ENCODE data around the gene CAMK2B.

CAMK2B gene

DNA sequence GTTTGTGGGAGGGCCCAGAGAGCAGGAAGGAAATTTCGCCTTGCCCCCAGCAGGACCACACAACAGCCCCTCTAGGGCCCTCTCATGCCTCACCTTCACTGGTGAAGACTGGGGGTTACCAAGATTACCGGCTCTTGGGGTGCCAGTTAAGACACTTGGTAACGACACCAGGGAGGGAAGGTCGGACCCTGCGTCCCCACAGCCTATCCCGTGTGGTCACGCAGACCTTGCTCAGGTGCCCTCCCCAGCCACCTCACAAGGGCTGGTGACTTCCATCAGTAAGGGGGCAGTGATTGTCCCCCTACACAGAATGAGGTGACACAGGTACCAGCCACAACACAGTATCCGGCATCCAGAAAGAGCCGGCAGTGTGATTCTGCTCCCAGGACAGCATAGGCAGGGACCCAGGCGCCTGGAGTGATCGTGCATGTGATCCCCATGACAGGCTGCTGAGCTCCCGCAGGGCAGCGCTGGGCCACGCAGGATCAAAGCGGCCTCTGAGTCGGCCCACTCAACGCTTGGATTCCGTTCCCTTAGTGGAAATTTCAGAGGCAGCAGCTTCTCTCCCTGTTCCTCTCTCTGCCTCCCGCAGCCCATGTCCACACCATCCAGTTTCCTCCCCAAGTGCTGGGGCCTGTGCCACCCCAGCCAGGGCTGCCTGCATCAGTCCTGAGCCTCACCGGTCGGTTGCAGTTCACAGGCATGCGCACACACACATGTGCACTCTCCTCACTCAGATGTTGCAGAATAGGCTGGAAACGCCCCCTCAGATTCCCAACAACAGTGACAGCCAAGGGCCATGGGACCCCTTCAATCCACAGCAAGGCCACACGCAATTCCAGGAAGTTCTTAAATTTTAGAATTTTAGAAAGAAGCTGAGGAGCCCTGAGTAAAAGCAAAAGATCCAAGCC, 35.8 kb downstream of the CAMK2B start:
- Histone ChIP-seq H3K36me3 (ENCODE audit: insufficient read depth, low read length) (no peaks in the 10 kb centered on the region), H3K4me3 (ENCODE audit: low read depth in 1 of 2, low read length in 2 of 2) (no peak overlapping the region), H3K4me1 (ENCODE audit: insufficient read depth, low read length) (no peaks in the 10 kb centered on the region), H3K9ac (ENCODE audit: low read length) (no peak overlapping the region), H3K27me3 (ENCODE audit: control insufficient read depth in 1 of 2, insufficient read depth in 2 of 2, low read length in 2 of 2) (peaks cover 11 to 15% of the 10 kb centered on the region in 2 donors), H3K27ac (ENCODE audit: low read depth, low read length) (no peak overlapping the region), H3K9me3 (ENCODE audit: low read length) (no peaks in the 10 kb centered on the region)

GRCh38 chr7:44288811-44289340, 36.5 kb downstream of the CAMK2B start:
- H3K36me3 ChIP-seq (ENCODE audit: insufficient read depth, low read length) = no peaks in the 10 kb centered on the region
- peaks cover 11 to 15% of the 10 kb centered on the region in 2 donors for H3K27me3 ChIP-seq (ENCODE audit: control insufficient read depth in 1 of 2, insufficient read depth in 2 of 2, low read length in 2 of 2)
- no peak overlapping the region for H3K4me3 ChIP-seq (ENCODE audit: low read depth in 1 of 2, low read length in 2 of 2)
- no peak overlapping the region for H3K9ac ChIP-seq (ENCODE audit: low read length)
- no peaks in the 10 kb centered on the region for H3K9me3 ChIP-seq (ENCODE audit: low read length)
- H3K27ac ChIP-seq (ENCODE audit: low read depth, low read length) = no peak overlapping the region
- H3K4me1 ChIP-seq (ENCODE audit: insufficient read depth, low read length) = no peaks in the 10 kb centered on the region

DNA sequence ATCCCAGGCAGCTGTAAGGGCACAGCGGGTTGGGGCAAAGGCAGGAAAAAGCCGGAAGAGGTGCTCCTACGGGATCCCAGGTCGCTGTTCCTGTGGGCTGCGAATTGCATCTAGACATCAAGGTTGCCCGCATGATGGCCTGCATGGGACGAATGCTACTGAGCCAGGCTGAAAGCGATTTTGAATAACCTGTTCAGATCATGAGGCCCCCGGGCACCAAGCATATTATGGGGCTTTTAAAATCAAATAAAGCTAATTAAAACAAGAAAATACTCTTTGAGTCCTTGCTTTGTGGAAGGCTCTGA, 37.1 kb downstream of the CAMK2B start:
- H3K4me1 ChIP-seq (ENCODE audit: insufficient read depth, low read length) = no peaks in the 10 kb centered on the region
- no peak overlapping the region for H3K9ac ChIP-seq (ENCODE audit: low read length)
- no peak overlapping the region for H3K27ac ChIP-seq (ENCODE audit: low read depth, low read length)
- no peak overlapping the region for H3K4me3 ChIP-seq (ENCODE audit: low read depth in 1 of 2, low read length in 2 of 2)
- no peaks in the 10 kb centered on the region for H3K9me3 ChIP-seq (ENCODE audit: low read length)
- peaks cover 11 to 15% of the 10 kb centered on the region in 2 donors for H3K27me3 ChIP-seq (ENCODE audit: control insufficient read depth in 1 of 2, insufficient read depth in 2 of 2, low read length in 2 of 2)
- H3K36me3 ChIP-seq (ENCODE audit: insufficient read depth, low read length) = no peaks in the 10 kb centered on the region

DNA sequence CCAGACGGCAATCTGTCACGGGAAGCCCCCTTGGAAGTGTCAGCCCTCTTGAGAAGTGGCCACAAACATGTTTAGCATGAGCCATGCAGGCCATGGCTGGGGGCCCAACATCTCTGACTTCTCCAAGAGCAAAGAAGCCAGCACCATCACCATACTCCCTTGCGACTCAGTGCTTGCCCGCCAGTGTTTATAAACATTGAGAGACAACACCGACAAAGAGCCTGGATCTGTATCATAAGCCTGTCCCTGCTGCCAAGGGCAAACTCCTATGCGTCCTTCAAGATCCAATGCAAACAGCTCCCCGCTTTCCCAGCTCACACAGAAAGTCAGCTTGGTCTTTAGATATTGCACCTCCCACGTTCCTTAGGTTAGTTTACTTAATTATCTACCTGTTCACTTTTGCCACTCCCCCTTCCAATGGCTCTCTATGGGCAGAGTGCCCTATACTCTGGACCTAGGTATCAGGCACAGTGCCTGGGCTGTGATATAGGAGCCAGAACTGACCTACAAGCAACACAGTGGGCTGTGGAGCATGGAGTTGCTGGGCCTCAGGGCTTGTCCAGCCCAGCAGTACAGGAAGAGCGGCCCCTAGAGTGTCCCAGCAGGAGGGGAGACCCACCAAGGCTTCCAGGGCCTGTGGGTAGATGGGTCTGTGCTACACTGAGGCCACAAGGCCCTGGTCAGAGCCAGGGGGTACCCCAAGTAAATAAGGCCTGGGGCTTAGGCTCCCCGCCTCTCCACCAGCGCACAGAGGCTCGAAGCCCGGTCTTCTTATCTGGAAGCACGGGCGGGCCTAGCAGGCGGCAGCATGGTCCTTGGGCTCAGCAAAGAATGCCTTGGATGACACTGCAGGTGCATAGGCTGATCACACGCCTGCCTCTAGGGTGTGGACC, 37.7 kb downstream of the CAMK2B start:
- H3K4me1 ChIP-seq (ENCODE audit: insufficient read depth, low read length) = no peaks in the 10 kb centered on the region
- H3K36me3 ChIP-seq (ENCODE audit: insufficient read depth, low read length) = no peaks in the 10 kb centered on the region
- H3K9ac ChIP-seq (ENCODE audit: low read length) = no peak overlapping the region
- no peak overlapping the region for H3K4me3 ChIP-seq (ENCODE audit: low read depth in 1 of 2, low read length in 2 of 2)
- no peaks in the 10 kb centered on the region for H3K9me3 ChIP-seq (ENCODE audit: low read length)
- no peak overlapping the region for H3K27ac ChIP-seq (ENCODE audit: low read depth, low read length)
- H3K27me3 ChIP-seq (ENCODE audit: control insufficient read depth in 1 of 2, insufficient read depth in 2 of 2, low read length in 2 of 2) = peaks cover 5 to 10% of the 10 kb centered on the region in 2 donors

GRCh38 chr7:44286618-44287487, 38.5 kb downstream of the CAMK2B start:
- Histone ChIP-seq H3K27ac (ENCODE audit: low read depth, low read length) (no peak overlapping the region), H3K4me1 (ENCODE audit: insufficient read depth, low read length) (no peaks in the 10 kb centered on the region), H3K4me3 (ENCODE audit: low read depth in 1 of 2, low read length in 2 of 2) (no peak overlapping the region), H3K9me3 (ENCODE audit: low read length) (no peaks in the 10 kb centered on the region), H3K36me3 (ENCODE audit: insufficient read depth, low read length) (no peaks in the 10 kb centered on the region), H3K27me3 (ENCODE audit: control insufficient read depth in 1 of 2, insufficient read depth in 2 of 2, low read length in 2 of 2) (peaks cover 0 to 6% of the 10 kb centered on the region in 2 donors), H3K9ac (ENCODE audit: low read length) (no peak overlapping the region)

- Histone ChIP-seq H3K9me3 (ENCODE audit: low read length) (no peaks in the 10 kb centered on the region), H3K27me3 (ENCODE audit: control insufficient read depth in 1 of 2, insufficient read depth in 2 of 2, low read length in 2 of 2) (peaks cover 0 to 3% of the 10 kb centered on the region in 2 donors), H3K9ac (ENCODE audit: low read length) (no peak overlapping the region), H3K36me3 (ENCODE audit: insufficient read depth, low read length) (no peaks in the 10 kb centered on the region), H3K27ac (ENCODE audit: low read depth, low read length) (no peak overlapping the region), H3K4me3 (ENCODE audit: low read depth in 1 of 2, low read length in 2 of 2) (no peak overlapping the region), H3K4me1 (ENCODE audit: insufficient read depth, low read length) (no peaks in the 10 kb centered on the region)
Observed at GRCh38 chr7:44286182-44286617, 39.2 kb downstream of the CAMK2B start.

- no peaks in the 10 kb centered on the region for H3K36me3 ChIP-seq (ENCODE audit: insufficient read depth, low read length)
- no peak overlapping the region for H3K27ac ChIP-seq (ENCODE audit: low read depth, low read length)
- H3K9ac ChIP-seq (ENCODE audit: low read length) = no peak overlapping the region
- H3K9me3 ChIP-seq (ENCODE audit: low read length) = no peaks in the 10 kb centered on the region
- H3K27me3 ChIP-seq (ENCODE audit: control insufficient read depth in 1 of 2, insufficient read depth in 2 of 2, low read length in 2 of 2) = no peaks in the 10 kb centered on the region
- no peaks in the 10 kb centered on the region for H3K4me1 ChIP-seq (ENCODE audit: insufficient read depth, low read length)
- no peak overlapping the region for H3K4me3 ChIP-seq (ENCODE audit: low read depth in 1 of 2, low read length in 2 of 2)
Observed at GRCh38 chr7:44285561-44285960, 39.8 kb downstream of the CAMK2B start.

GRCh38 chr7:44284881-44285541, 40.4 kb downstream of the CAMK2B start:
- no peak overlapping the region for H3K9ac ChIP-seq (ENCODE audit: low read length)
- no peaks in the 10 kb centered on the region for H3K27me3 ChIP-seq (ENCODE audit: control insufficient read depth in 1 of 2, insufficient read depth in 2 of 2, low read length in 2 of 2)
- no peaks in the 10 kb centered on the region for H3K4me1 ChIP-seq (ENCODE audit: insufficient read depth, low read length)
- no peak overlapping the region for H3K27ac ChIP-seq (ENCODE audit: low read depth, low read length)
- H3K36me3 ChIP-seq (ENCODE audit: insufficient read depth, low read length) = no peaks in the 10 kb centered on the region
- no peaks in the 10 kb centered on the region for H3K9me3 ChIP-seq (ENCODE audit: low read length)
- no peak overlapping the region for H3K4me3 ChIP-seq (ENCODE audit: low read depth in 1 of 2, low read length in 2 of 2)

GRCh38 chr7:44284216-44284615, 41.2 kb downstream of the CAMK2B start:
- H3K27me3 ChIP-seq (ENCODE audit: control insufficient read depth in 1 of 2, insufficient read depth in 2 of 2, low read length in 2 of 2) = no peaks in the 10 kb centered on the region
- H3K4me1 ChIP-seq (ENCODE audit: insufficient read depth, low read length) = no peaks in the 10 kb centered on the region

GRCh38 chr7:44283381-44284211, 41.8 kb downstream of the CAMK2B start:
- no peak overlapping the region for H3K4me3 ChIP-seq (ENCODE audit: low read depth in 1 of 2, low read length in 2 of 2)
- H3K27me3 ChIP-seq (ENCODE audit: control insufficient read depth in 1 of 2, insufficient read depth in 2 of 2, low read length in 2 of 2) = no peaks in the 10 kb centered on the region
- H3K36me3 ChIP-seq (ENCODE audit: insufficient read depth, low read length) = no peaks in the 10 kb centered on the region
- no peaks in the 10 kb centered on the region for H3K9me3 ChIP-seq (ENCODE audit: low read length)
- H3K9ac ChIP-seq (ENCODE audit: low read length) = no peak overlapping the region
- H3K4me1 ChIP-seq (ENCODE audit: insufficient read depth, low read length) = no peaks in the 10 kb centered on the region
- H3K27ac ChIP-seq (ENCODE audit: low read depth, low read length) = no peak overlapping the region

More at GRCh38 chr7:44284216-44284615, 41.2 kb downstream of the CAMK2B start:
- Histone ChIP-seq H3K4me3 (ENCODE audit: low read depth in 1 of 2, low read length in 2 of 2) (no peak overlapping the region), H3K9me3 (ENCODE audit: low read length) (no peaks in the 10 kb centered on the region), H3K27ac (ENCODE audit: low read depth, low read length) (no peak overlapping the region), H3K9ac (ENCODE audit: low read length) (no peak overlapping the region), H3K36me3 (ENCODE audit: insufficient read depth, low read length) (no peaks in the 10 kb centered on the region)
